HCT116 (cell line): ENCODE measurements around the gene ADARB2. TPM values are rescaled to one million over a fixed set of nuclear protein-coding genes. Genes with fewer than 3 reads are reported as not detected.
A peak's percentile ranks its signal among the peaks of the same experiment; 100 is the strongest.

Experiments used
- ATAC-seq: fragments of 200-7000 bp; cut with Tn5 transposase; 2 replicates; pipeline ENCODE4 v1.9.1; 2020; ENCODE audit warnings: mild to moderate bottlenecking, moderate library complexity
- BruUV-seq: library from RNA; stranded (reverse); fragments of 400-500 nt; replicated peaks from 2 replicates; lab custom pipeline; 2021; lab: Mats Ljungman, UMichigan
- CTCF ChIA-PET: fragments of 300-600 bp; sonication (Branson Sonifier 250); formaldehyde crosslinking; loops from one replicate; lab custom pipeline; 2021; ENCODE audit warnings: antibody characterized with exemption; lab: Charles Lee
- POLR2A ChIA-PET: fragments of 300-600, 350-600 bp; sonication (Branson Sonifier 250); formaldehyde crosslinking; loops from one replicate; lab custom pipeline; 2021; ENCODE audit warnings: antibody characterized with exemption; lab: Charles Lee
- RAD21 ChIA-PET, 2 experiments: fragments of 300-600 bp; sonication (Branson Sonifier 250); formaldehyde crosslinking; loops; one replicate each; lab custom pipeline; 2023; ENCODE audit warnings: low total read pairs in 2 of 2; ENCODE audit not compliant: uncharacterized antibody in 2 of 2, unreplicated experiment in 2 of 2, low non-redundant PET in 1 of 2; lab: Charles Lee
- DNase-seq: peaks from one replicate; pipeline ENCODE4 v3.0.0-alpha.2; 2010; ENCODE audit warnings: low read depth, low spot score
- H2AFZ ChIP-seq: fragments of 200-600 bp; shearing (Covaris generic), sonication (generic); 2 replicates; pipeline ENCODE4 v1.6.1; 2017; ENCODE audit warnings: low read depth, mixed run types, mixed read lengths, antibody characterized with exemption, low read length; ENCODE audit not compliant: poor library complexity, severe bottlenecking
- H3K27ac ChIP-seq: 2 replicates; pipeline ENCODE4 v1.5.1; 2012; ENCODE audit warnings: low read depth, low read length
- H3K27me3 ChIP-seq: fragments of 200-600 bp; sonication (generic); 2 replicates; pipeline ENCODE4 v1.6.1; 2016; ENCODE audit warnings: mixed run types, low read length, mixed read lengths; ENCODE audit not compliant: insufficient read depth
- H3K36me3 ChIP-seq, 2 experiments: fragments of 200-500 bp in 1 of 2; fragments of 200-600 bp in 1 of 2; sonication (Bioruptor generic) in 1 of 2; sonication (generic) in 1 of 2; 2 replicates each; pipeline versions ENCODE4 v1.5.1 to v1.6.1; 2014 to 2016; ENCODE audit warnings: low read length in 2 of 2, inconsistent platforms in 1 of 2, mixed read lengths in 1 of 2, mixed run types in 1 of 2; ENCODE audit not compliant: insufficient read depth in 2 of 2, control insufficient read depth in 1 of 2
- H3K4me1 ChIP-seq, 2 experiments: fragments of 200-600 bp in 1 of 2; sonication (generic) in 1 of 2; 2 replicates each; pipeline versions ENCODE4 v1.5.1 to v1.6.1; 2012 to 2017; ENCODE audit warnings: low read length in 2 of 2, inconsistent platforms in 1 of 2, mild to moderate bottlenecking in 1 of 2, mixed read lengths in 1 of 2, mixed run types in 1 of 2, moderate library complexity in 1 of 2; ENCODE audit not compliant: insufficient read depth in 2 of 2, control insufficient read depth in 1 of 2
- H3K4me2 ChIP-seq: fragments of 200-600 bp; sonication (generic); 2 replicates; pipeline ENCODE4 v1.6.1; 2017; ENCODE audit warnings: mixed run types, low read length, mixed read lengths
- H3K4me3 ChIP-seq, 2 experiments: fragments of 200-600 bp in 1 of 2; sonication (generic) in 1 of 2; replicated peaks in 1 of 2; 2 replicates each; pipeline ENCODE4 v1.5.1; 2011 to 2016; ENCODE audit warnings: low read length in 2 of 2, control low read depth in 1 of 2, low read depth in 1 of 2, mild to moderate bottlenecking in 1 of 2, mixed read lengths in 1 of 2, mixed run types in 1 of 2
- H3K79me2 ChIP-seq: fragments of 200-600 bp; sonication (generic); 2 replicates; pipeline ENCODE4 v1.6.1; 2017; ENCODE audit warnings: mild to moderate bottlenecking, mixed run types, low read length, moderate library complexity, mixed read lengths; ENCODE audit not compliant: insufficient read depth
- H3K9ac ChIP-seq: fragments of 200-600 bp; sonication (generic); 2 replicates; pipeline ENCODE4 v1.6.1; 2016; ENCODE audit warnings: low read length, mixed read lengths
- H3K9me2 ChIP-seq: fragments of 200-600 bp; sonication (generic), shearing (Covaris generic); 2 replicates; pipeline ENCODE4 v1.6.1; 2017; ENCODE audit warnings: mixed run types, mild to moderate bottlenecking, moderate library complexity; ENCODE audit not compliant: insufficient read depth
- H3K9me3 ChIP-seq, 2 experiments: fragments of 200-500 bp in 1 of 2; fragments of 200-600 bp in 1 of 2; sonication (Bioruptor generic) in 1 of 2; sonication (generic) in 1 of 2; 2 replicates each; pipeline ENCODE4 v1.6.1; 2014 to 2017; ENCODE audit warnings: low read length in 2 of 2, mixed read lengths in 2 of 2, inconsistent platforms in 1 of 2, low read depth in 1 of 2, mild to moderate bottlenecking in 1 of 2, mixed run types in 1 of 2, moderate library complexity in 1 of 2; ENCODE audit not compliant: control insufficient read depth in 1 of 2, insufficient read depth in 1 of 2
- H4K20me1 ChIP-seq: fragments of 200-600 bp; sonication (generic), shearing (Covaris generic); 2 replicates; pipeline ENCODE4 v1.6.1; 2017; ENCODE audit warnings: mixed run types, mild to moderate bottlenecking, moderate library complexity; ENCODE audit not compliant: insufficient read depth
- ELF1 ChIP-seq: IDR thresholded peaks from 2 replicates; pipeline ENCODE4 v1.6.1; 2012; ENCODE audit warnings: low read depth, borderline replicate concordance
- EZH2 ChIP-seq: fragments of 200-600 bp; sonication (generic); IDR thresholded peaks from 2 replicates; pipeline ENCODE4 v1.6.1; 2017; ENCODE audit warnings: antibody characterized with exemption, mixed run types
- FOSL1 ChIP-seq: IDR thresholded peaks from 2 replicates; pipeline ENCODE4 v1.6.1; 2012; ENCODE audit warnings: low read depth
- REST ChIP-seq: IDR thresholded peaks from 2 replicates; pipeline ENCODE4 v1.6.1; 2012; ENCODE audit warnings: low read depth
- SIN3A ChIP-seq: IDR thresholded peaks from 2 replicates; pipeline ENCODE4 v1.6.1; 2012; ENCODE audit warnings: low read depth
- ZBTB33 ChIP-seq: IDR thresholded peaks from 2 replicates; pipeline ENCODE4 v1.6.1; 2011; ENCODE audit warnings: mild to moderate bottlenecking, low read length, moderate library complexity; ENCODE audit not compliant: insufficient replicate concordance; ENCODE audit errors: extremely low read depth
- intact Hi-C: fragments of 100-400 bp; cut with micrococcal nuclease; formaldehyde crosslinking; loops from 2 replicates; pipeline ENCODE4 v1.10.0; 2022
- total RNA-seq: library from RNA; stranded (reverse); gene quantifications from one replicate; pipeline ENCODE4 v1.2.1, GENCODE V29; 2021; ENCODE audit not compliant: unreplicated experiment

ADARB2 gene
- total RNA-seq, 1 experiment from 2014 or later: not detected

- no peaks in the 10 kb centered on the region for H3K4me1 ChIP-seq
- H3K9me3 ChIP-seq: no peaks in the 10 kb centered on the region
- ChIA-PET RAD21 (no interaction called here), CTCF (no interaction called here), POLR2A (no interaction called here)
- TF ChIP-seq ELF1: no peak
- no peak for TF ChIP-seq EZH2
- TF ChIP-seq REST: no peak
- TF ChIP-seq ZBTB33: no peak
- TF ChIP-seq SIN3A: no peak
- TF ChIP-seq FOSL1: no peak
- no peaks in the 10 kb centered on the region for H3K79me2 ChIP-seq
- H2AFZ ChIP-seq: no peak overlapping the region
- no peak overlapping the region for H3K27ac ChIP-seq
- intact Hi-C loops: no loop called here
- H4K20me1 ChIP-seq: no peaks in the 10 kb centered on the region
- no peaks in the 10 kb centered on the region for H3K9me2 ChIP-seq
- no peaks in the 10 kb centered on the region for H3K36me3 ChIP-seq
- H3K9ac ChIP-seq: no peak overlapping the region
- no TSS peak for BruUV-seq
- no peak overlapping the region for H3K4me3 ChIP-seq
- peak; percentile 17; the same call in 1 of the 2 replicates for ATAC-seq
- peaks cover 25% of the 10 kb centered on the region; the same call in 1 of the 2 replicates for H3K27me3 ChIP-seq
- no peak overlapping the region for H3K4me2 ChIP-seq
- no peak for DNase-seq
Observed at GRCh38 chr10:1212571-1213141, 524.7 kb downstream of the ADARB2 start.
